BE2C (cell line): Measurements from ENCODE around the gene SP140L.

Source experiments
- DNase-seq: peaks from one replicate; pipeline ENCODE4 v3.0.0-alpha.2; 2020
- H3K27me3 ChIP-seq: fragments of 250-450 bp; sonication (Bioruptor Pico); 2 replicates; pipeline ENCODE4 v1.5.1; 2020; ENCODE audit warnings: mild to moderate bottlenecking
- H3K36me3 ChIP-seq: fragments of 250-450 bp; sonication (Bioruptor Pico); 2 replicates; pipeline ENCODE4 v1.5.1; 2020; ENCODE audit warnings: mild to moderate bottlenecking
- H3K4me1 ChIP-seq: fragments of 250-450 bp; sonication (Bioruptor Pico); 2 replicates; pipeline ENCODE4 v1.5.1; 2020
- H3K4me3 ChIP-seq: 2 replicates; pipeline ENCODE4 v1.5.1; 2011; ENCODE audit warnings: low read depth, low read length
- H3K9me3 ChIP-seq: fragments of 250-450 bp; sonication (Bioruptor Pico); 2 replicates; pipeline ENCODE4 v1.5.1; 2020
- CTCF ChIP-seq: IDR thresholded peaks from 2 replicates; pipeline ENCODE4 v1.5.1; 2012; ENCODE audit warnings: mild to moderate bottlenecking, low read depth, low read length

Gene SP140L

GRCh38 chr2:230343747-230344146 lies 16.8 kb downstream of the SP140L start:
- Histone ChIP-seq H3K4me1 (no peaks in the 10 kb centered on the region), H3K4me3 (no peak overlapping the region), H3K27me3 (no peaks in the 10 kb centered on the region), H3K9me3 (no peaks in the 10 kb centered on the region), H3K36me3 (no peaks in the 10 kb centered on the region)
- no peak for TF ChIP-seq CTCF
- DNase-seq = no peak

DNA sequence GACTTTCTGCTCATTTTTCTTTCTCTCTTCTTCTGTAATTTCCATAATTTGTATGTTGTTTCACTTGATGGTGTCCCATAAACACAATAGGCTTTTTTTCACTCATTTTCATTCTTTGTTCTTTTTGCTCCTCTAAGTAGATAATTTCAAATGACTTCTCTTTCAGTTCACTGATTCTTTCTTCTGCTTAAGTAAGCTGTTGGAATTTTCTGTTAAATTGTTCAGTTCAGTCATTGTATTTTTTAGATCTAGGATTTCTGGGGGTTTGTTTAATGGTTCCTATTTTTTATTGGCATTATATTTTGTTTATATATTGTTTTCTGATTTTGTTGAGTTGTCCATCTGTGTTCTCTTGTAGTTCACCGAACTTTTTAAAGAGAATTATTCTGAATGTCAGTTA lies 19.5 kb downstream of the SP140L start:
- no peak for TF ChIP-seq CTCF
- no peaks in the 10 kb centered on the region for H3K4me1 ChIP-seq
- no peak for DNase-seq
- no peaks in the 10 kb centered on the region for H3K27me3 ChIP-seq
- no peak overlapping the region for H3K4me3 ChIP-seq
- H3K9me3 ChIP-seq = no peaks in the 10 kb centered on the region
- no peaks in the 10 kb centered on the region for H3K36me3 ChIP-seq

GRCh38 chr2:230346921-230347533 lies 20.0 kb downstream of the SP140L start:
- DNase-seq = no peak
- TF ChIP-seq CTCF = no peak
- Histone ChIP-seq H3K4me1 (no peaks in the 10 kb centered on the region), H3K36me3 (no peaks in the 10 kb centered on the region), H3K4me3 (no peak overlapping the region), H3K9me3 (no peaks in the 10 kb centered on the region), H3K27me3 (no peaks in the 10 kb centered on the region)

DNA sequence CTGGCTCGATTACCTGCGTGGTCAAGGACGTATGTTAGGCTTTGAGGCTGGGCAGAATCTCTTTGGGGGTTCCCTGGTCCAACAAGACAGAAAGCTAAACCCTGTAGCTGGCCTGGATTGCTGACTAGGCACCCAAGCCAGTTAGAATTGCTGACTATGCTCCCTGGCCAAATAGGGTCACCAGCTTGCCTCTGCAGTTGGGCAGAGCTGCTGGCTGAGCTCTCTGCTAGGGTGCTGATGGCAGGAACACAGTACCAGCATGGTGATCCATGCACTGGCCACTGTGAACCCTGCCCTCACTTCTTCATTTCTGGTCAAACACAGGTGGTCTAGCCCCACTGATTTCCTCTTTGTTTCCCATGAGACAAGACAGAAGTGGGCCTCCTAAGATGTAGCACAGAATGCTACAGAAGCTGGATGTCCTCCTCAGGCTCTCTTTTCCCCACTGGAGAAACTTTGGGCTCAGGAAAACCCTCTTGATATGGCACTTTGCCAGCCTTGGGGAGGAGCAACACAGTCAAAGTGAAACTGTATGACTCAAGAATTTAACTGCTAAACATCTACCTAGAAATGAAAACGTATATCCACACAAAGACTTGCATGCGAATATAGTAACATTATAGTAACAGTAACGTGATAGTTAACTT lies 20.8 kb downstream of the SP140L start:
- H3K4me3 ChIP-seq = no peak overlapping the region
- no peaks in the 10 kb centered on the region for H3K9me3 ChIP-seq
- H3K4me1 ChIP-seq = no peaks in the 10 kb centered on the region
- H3K27me3 ChIP-seq = no peaks in the 10 kb centered on the region
- DNase-seq = no peak
- TF ChIP-seq CTCF = no peak
- no peaks in the 10 kb centered on the region for H3K36me3 ChIP-seq

- Histone ChIP-seq H3K27me3 (no peaks in the 10 kb centered on the region), H3K9me3 (no peaks in the 10 kb centered on the region), H3K36me3 (no peaks in the 10 kb centered on the region), H3K4me1 (no peaks in the 10 kb centered on the region), H3K4me3 (no peak overlapping the region)
- no peak for TF ChIP-seq CTCF
- no peak for DNase-seq
These were observed 21.8 kb downstream of the SP140L start for GRCh38 chr2:230348787-230349186.

GRCh38 chr2:230356084-230356483 lies 29.1 kb downstream of the SP140L start:
- no peak for DNase-seq
- Histone ChIP-seq H3K36me3 (no peaks in the 10 kb centered on the region), H3K4me1 (no peaks in the 10 kb centered on the region), H3K9me3 (no peaks in the 10 kb centered on the region), H3K27me3 (no peaks in the 10 kb centered on the region), H3K4me3 (no peak overlapping the region)
- no peak for TF ChIP-seq CTCF
